Measurements from ENCODE around the gene SLC16A5.
A peak's percentile ranks its signal among the peaks of the same experiment; 100 is the strongest.

Gene SLC16A5

DNA sequence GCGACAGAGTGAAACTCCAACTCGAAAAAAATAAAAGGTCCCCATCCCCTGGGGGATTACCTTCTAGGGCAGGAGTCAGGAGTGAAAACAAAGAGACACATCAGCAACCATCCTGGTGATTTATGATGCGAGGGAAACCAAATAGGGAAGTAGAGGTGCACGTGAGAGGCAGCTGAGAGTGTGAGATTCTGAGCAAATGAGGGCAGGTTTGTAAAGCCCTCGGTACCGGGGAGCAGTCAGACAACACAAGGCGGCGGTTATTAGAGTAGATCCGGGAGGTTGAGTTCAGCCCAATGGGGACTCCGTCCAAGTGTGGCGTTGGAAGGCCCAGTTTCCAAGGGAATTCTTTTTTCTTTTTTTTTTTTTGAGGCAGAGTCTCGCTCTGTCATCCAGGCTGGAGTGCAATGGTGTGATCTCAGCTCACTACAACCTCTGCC is 14.6 kb downstream of the SLC16A5 start:
- TF ChIP-seq EZH2 (IDR thresholded peaks at IDR 0.05; ENCODE audit: borderline replicate concordance, low read length) = no peak
- TF ChIP-seq CTCF (IDR thresholded peaks at IDR 0.05; ENCODE audit: low read length) = no peak
- H2AFZ ChIP-seq (ENCODE audit: low read length) = no peak overlapping the region
- H3K4me3 ChIP-seq (ENCODE audit: low read depth, low read length, poor library complexity, severe bottlenecking) = no peak overlapping the region
- no peaks in the 10 kb centered on the region for H3K79me2 ChIP-seq (ENCODE audit: insufficient read depth, low read length)
- no peaks in the 10 kb centered on the region; the same call in 1 of the 2 replicates for H3K27me3 ChIP-seq (ENCODE audit: insufficient read depth, low read length)
- H3K9ac ChIP-seq (ENCODE audit: low read length) = no peak overlapping the region
- peaks cover 7% of the 10 kb centered on the region for H3K4me1 ChIP-seq (ENCODE audit: insufficient read depth, low read length, severe bottlenecking)
- no peak overlapping the region for H3K27ac ChIP-seq (ENCODE audit: low read depth, low read length, poor library complexity, severe bottlenecking)
- no peaks in the 10 kb centered on the region for H3K9me3 ChIP-seq (ENCODE audit: low read length)
- H3K4me2 ChIP-seq (ENCODE audit: low read length) = no peak overlapping the region
- no peaks in the 10 kb centered on the region for H3F3A ChIP-seq (ENCODE audit: insufficient read depth, low read length)
- H4K20me1 ChIP-seq (ENCODE audit: insufficient read depth, low read length) = no peaks in the 10 kb centered on the region
- H3K9me2 ChIP-seq (ENCODE audit: low read depth, low read length) = no peaks in the 10 kb centered on the region
- no peaks in the 10 kb centered on the region for H3K36me3 ChIP-seq (ENCODE audit: insufficient read depth, low read length)

GRCh38 chr17:75103601-75104554 is 16.1 kb downstream of the SLC16A5 start:
- Histone ChIP-seq H3K9me3 (ENCODE audit: low read length) (no peaks in the 10 kb centered on the region), H3K27ac (ENCODE audit: low read depth, low read length, poor library complexity, severe bottlenecking) (no peak overlapping the region), H3K4me2 (ENCODE audit: low read length) (no peak overlapping the region), H3K9ac (ENCODE audit: low read length) (no peak overlapping the region), H3K4me1 (ENCODE audit: insufficient read depth, low read length, severe bottlenecking) (peaks cover 9% of the 10 kb centered on the region), H3K27me3 (ENCODE audit: insufficient read depth, low read length) (no peaks in the 10 kb centered on the region), H3K4me3 (ENCODE audit: low read depth, low read length, poor library complexity, severe bottlenecking) (no peak overlapping the region), H4K20me1 (ENCODE audit: insufficient read depth, low read length) (no peaks in the 10 kb centered on the region), H3K36me3 (ENCODE audit: insufficient read depth, low read length) (no peaks in the 10 kb centered on the region), H3K79me2 (ENCODE audit: insufficient read depth, low read length) (no peaks in the 10 kb centered on the region), H3K9me2 (ENCODE audit: low read depth, low read length) (no peaks in the 10 kb centered on the region), H3F3A (ENCODE audit: insufficient read depth, low read length) (no peaks in the 10 kb centered on the region), H2AFZ (ENCODE audit: low read length) (no peak overlapping the region)
- TF ChIP-seq EZH2 (IDR thresholded peaks at IDR 0.05; ENCODE audit: borderline replicate concordance, low read length) = no peak
- no peak for TF ChIP-seq CTCF (IDR thresholded peaks at IDR 0.05; ENCODE audit: low read length)

DNA sequence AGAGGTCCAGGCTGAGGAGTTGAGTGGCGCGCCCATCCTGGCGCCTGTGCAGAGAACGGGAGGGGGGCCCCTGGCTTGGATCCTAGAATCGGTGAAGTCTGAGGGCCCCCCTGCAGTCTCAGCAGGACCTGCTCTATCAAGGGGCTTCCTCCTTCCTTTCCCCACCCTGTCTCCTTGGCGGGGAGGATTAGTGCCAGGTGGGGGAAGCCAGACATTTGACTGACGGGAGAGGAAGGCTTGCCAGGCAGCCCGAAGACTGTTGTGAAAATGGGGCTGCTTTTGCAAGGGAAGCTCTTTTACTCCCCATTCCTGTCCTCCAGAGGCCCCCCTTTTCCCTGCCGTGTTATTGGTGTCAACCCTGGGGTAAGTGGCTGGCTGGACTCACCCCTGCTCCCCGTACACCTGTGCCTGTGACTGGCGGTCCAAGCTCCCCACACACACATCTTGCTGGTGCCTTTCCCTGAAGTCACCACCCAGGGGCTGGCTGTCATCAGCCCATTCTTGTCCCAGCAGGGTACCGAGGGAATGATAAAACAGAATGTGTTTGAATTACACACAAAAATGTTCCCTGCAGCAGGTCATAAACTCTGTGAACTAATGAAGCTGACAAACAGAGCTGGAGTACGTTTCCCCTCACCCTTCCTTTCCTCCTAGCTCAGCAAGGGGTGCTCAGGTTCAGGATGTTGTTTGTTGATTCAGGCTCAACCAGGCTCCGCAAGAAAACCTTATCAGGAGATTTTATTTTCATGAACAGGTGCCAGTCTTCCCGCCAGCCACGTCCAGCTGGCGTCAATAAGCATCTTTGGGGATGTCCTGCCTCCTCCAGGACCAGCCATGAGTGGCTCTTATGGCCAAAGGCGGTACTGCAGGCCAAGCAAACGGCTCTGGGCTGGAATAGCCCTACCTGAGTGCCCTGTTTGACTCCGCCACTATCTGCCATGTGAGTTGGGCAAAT is 17.6 kb downstream of the SLC16A5 start:
- no peaks in the 10 kb centered on the region for H3K9me3 ChIP-seq (ENCODE audit: low read length)
- no peaks in the 10 kb centered on the region for H3K79me2 ChIP-seq (ENCODE audit: insufficient read depth, low read length)
- no peak overlapping the region for H3K4me2 ChIP-seq (ENCODE audit: low read length)
- H3F3A ChIP-seq (ENCODE audit: insufficient read depth, low read length) = no peaks in the 10 kb centered on the region
- H3K27ac ChIP-seq (ENCODE audit: low read depth, low read length, poor library complexity, severe bottlenecking) = no peak overlapping the region
- no peaks in the 10 kb centered on the region for H3K27me3 ChIP-seq (ENCODE audit: insufficient read depth, low read length)
- no peaks in the 10 kb centered on the region for H4K20me1 ChIP-seq (ENCODE audit: insufficient read depth, low read length)
- H3K4me3 ChIP-seq (ENCODE audit: low read depth, low read length, poor library complexity, severe bottlenecking) = no peak overlapping the region
- H3K36me3 ChIP-seq (ENCODE audit: insufficient read depth, low read length) = no peaks in the 10 kb centered on the region
- peaks cover 18% of the 10 kb centered on the region for H3K4me1 ChIP-seq (ENCODE audit: insufficient read depth, low read length, severe bottlenecking)
- TF ChIP-seq CTCF (IDR thresholded peaks at IDR 0.05; ENCODE audit: low read length) (peak; percentile 72), EZH2 (IDR thresholded peaks at IDR 0.05; ENCODE audit: borderline replicate concordance, low read length) (no peak)
- no peaks in the 10 kb centered on the region for H3K9me2 ChIP-seq (ENCODE audit: low read depth, low read length)
- no peak overlapping the region for H2AFZ ChIP-seq (ENCODE audit: low read length)
- H3K9ac ChIP-seq (ENCODE audit: low read length) = no peak overlapping the region
